ENCODE results near the gene PLA2G6. TPM values are rescaled to one million over a fixed set of nuclear protein-coding genes. Genes with fewer than 3 reads are reported as not detected.

Gene PLA2G6
- total and polyA plus RNA-seq, 2 of the 13 experiments (the other 11 are each of a cell fraction or from before 2014, with no cell fraction given): 4.8 to 11.5 TPM

DNA sequence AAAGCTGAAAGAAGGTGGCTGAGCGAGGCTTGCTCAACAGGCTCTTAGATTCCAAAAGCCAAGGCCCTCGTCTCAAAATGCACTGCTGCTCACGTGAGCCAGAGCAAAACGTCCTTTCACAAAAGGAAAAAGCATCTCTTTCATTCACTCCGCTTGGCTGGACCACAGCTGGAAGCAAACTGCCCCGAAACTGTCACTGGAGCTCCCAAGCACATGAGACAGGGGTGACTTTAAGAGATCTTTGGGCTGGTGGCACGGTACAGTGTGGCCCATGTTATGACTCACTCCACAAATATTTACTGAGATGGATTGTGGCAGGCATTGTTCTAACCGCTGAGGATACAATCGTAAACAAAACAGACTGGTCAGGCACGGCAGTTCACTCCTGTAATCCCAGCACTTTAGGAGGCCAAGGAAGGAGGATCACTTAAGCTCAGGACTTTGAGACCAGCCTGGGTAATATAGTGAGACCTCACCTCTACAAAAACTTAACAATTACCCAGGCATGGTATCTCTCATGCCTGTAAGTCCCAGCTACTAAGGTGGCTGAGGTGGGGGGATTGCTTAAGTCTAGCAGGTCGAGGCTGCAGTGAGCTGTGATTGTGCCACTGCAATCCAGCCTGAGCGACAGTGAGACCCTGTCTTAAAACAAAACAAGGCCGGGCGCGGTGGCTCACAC, 3.6 kb downstream of the PLA2G6 start (continued):
- TF ChIP-seq, protein P1, sequence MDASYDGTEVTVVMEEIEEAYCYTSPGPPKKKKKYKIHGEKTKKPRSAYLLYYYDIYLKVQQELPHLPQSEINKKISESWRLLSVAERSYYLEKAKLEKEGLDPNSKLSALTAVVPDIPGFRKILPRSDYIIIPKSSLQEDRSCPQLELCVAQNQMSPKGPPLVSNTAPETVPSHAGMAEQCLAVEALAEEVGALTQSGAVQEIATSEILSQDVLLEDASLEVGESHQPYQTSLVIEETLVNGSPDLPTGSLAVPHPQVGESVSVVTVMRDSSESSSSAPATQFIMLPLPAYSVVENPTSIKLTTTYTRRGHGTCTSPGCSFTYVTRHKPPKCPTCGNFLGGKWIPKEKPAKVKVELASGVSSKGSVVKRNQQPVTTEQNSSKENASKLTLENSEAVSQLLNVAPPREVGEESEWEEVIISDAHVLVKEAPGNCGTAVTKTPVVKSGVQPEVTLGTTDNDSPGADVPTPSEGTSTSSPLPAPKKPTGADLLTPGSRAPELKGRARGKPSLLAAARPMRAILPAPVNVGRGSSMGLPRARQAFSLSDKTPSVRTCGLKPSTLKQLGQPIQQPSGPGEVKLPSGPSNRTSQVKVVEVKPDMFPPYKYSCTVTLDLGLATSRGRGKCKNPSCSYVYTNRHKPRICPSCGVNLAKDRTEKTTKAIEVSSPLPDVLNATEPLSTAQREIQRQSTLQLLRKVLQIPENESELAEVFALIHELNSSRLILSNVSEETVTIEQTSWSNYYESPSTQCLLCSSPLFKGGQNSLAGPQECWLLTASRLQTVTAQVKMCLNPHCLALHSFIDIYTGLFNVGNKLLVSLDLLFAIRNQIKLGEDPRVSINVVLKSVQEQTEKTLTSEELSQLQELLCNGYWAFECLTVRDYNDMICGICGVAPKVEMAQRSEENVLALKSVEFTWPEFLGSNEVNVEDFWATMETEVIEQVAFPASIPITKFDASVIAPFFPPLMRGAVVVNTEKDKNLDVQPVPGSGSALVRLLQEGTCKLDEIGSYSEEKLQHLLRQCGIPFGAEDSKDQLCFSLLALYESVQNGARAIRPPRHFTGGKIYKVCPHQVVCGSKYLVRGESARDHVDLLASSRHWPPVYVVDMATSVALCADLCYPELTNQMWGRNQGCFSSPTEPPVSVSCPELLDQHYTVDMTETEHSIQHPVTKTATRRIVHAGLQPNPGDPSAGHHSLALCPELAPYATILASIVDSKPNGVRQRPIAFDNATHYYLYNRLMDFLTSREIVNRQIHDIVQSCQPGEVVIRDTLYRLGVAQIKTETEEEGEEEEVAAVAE (CRISPR knock-in tag; IDR thresholded peaks at IDR 0.05; ENCODE audit: borderline replicate concordance): no peak
- TF ChIP-seq, protein P2, sequence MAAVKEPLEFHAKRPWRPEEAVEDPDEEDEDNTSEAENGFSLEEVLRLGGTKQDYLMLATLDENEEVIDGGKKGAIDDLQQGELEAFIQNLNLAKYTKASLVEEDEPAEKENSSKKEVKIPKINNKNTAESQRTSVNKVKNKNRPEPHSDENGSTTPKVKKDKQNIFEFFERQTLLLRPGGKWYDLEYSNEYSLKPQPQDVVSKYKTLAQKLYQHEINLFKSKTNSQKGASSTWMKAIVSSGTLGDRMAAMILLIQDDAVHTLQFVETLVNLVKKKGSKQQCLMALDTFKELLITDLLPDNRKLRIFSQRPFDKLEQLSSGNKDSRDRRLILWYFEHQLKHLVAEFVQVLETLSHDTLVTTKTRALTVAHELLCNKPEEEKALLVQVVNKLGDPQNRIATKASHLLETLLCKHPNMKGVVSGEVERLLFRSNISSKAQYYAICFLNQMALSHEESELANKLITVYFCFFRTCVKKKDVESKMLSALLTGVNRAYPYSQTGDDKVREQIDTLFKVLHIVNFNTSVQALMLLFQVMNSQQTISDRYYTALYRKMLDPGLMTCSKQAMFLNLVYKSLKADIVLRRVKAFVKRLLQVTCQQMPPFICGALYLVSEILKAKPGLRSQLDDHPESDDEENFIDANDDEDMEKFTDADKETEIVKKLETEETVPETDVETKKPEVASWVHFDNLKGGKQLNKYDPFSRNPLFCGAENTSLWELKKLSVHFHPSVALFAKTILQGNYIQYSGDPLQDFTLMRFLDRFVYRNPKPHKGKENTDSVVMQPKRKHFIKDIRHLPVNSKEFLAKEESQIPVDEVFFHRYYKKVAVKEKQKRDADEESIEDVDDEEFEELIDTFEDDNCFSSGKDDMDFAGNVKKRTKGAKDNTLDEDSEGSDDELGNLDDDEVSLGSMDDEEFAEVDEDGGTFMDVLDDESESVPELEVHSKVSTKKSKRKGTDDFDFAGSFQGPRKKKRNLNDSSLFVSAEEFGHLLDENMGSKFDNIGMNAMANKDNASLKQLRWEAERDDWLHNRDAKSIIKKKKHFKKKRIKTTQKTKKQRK (IDR thresholded peaks at IDR 0.05; ENCODE audit: low read length): no peak
- no peak for TF ChIP-seq SSRP1 (CRISPR knock-in tag; IDR thresholded peaks at IDR 0.05)
- TF ChIP-seq, protein P3, sequence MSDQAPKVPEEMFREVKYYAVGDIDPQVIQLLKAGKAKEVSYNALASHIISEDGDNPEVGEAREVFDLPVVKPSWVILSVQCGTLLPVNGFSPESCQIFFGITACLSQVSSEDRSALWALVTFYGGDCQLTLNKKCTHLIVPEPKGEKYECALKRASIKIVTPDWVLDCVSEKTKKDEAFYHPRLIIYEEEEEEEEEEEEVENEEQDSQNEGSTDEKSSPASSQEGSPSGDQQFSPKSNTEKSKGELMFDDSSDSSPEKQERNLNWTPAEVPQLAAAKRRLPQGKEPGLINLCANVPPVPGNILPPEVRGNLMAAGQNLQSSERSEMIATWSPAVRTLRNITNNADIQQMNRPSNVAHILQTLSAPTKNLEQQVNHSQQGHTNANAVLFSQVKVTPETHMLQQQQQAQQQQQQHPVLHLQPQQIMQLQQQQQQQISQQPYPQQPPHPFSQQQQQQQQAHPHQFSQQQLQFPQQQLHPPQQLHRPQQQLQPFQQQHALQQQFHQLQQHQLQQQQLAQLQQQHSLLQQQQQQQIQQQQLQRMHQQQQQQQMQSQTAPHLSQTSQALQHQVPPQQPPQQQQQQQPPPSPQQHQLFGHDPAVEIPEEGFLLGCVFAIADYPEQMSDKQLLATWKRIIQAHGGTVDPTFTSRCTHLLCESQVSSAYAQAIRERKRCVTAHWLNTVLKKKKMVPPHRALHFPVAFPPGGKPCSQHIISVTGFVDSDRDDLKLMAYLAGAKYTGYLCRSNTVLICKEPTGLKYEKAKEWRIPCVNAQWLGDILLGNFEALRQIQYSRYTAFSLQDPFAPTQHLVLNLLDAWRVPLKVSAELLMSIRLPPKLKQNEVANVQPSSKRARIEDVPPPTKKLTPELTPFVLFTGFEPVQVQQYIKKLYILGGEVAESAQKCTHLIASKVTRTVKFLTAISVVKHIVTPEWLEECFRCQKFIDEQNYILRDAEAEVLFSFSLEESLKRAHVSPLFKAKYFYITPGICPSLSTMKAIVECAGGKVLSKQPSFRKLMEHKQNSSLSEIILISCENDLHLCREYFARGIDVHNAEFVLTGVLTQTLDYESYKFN (CRISPR knock-in tag; conservative IDR thresholded peaks at IDR 0.05): peak; percentile 90
- peak; percentile 78; the same call in 1 of the 2 replicates for TF ChIP-seq ZNF317 (CRISPR knock-in tag; IDR thresholded peaks at IDR 0.05)
- TF ChIP-seq ZNF142 (CRISPR knock-in tag; IDR thresholded peaks at IDR 0.05): no peak
- no peak for TF ChIP-seq ZNF510 (CRISPR knock-in tag; IDR thresholded peaks at IDR 0.05; ENCODE audit: low read depth)
- no peak for TF ChIP-seq ZEB1 (IDR thresholded peaks at IDR 0.05; ENCODE audit: insufficient replicate concordance, low read depth)
- TF ChIP-seq JDP2 (CRISPR knock-in tag; IDR thresholded peaks at IDR 0.05; ENCODE audit: borderline replicate concordance): no peak
- no peak for TF ChIP-seq POLR2G (IDR thresholded peaks at IDR 0.05; ENCODE audit: low read depth, low read length)
- TF ChIP-seq NR2C2 (CRISPR knock-in tag; IDR thresholded peaks at IDR 0.05; ENCODE audit: borderline replicate concordance): no peak; the same call in 1 of the 2 replicates
